ENCODE results near the gene EXOC5. TPM values are rescaled to one million over a fixed set of nuclear protein-coding genes. Genes with fewer than 3 reads are reported as not detected.

Gene EXOC5
- polyA plus RNA-seq, 3 donors, result 7.9 to 52.5 (median 49.9) TPM

DNA sequence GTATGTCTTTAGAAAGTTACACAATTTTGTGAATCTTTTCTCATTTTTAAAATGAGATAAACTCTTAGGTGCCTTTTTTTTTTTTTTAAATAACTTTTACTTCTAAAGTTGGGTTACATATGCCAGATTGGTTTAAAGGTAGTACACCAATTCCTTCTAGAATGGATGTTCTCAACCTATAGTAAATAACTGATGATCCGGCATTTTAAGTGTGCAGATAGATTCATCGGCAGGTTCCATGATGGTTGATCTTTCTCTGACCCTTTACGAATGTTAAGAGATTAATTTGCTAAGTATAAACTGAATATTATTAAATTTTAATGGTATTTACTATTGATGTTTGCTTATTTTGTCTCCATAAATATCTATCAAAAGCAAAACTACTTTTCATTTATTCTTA, 8.4 kb upstream of the EXOC5 start:
- no peak overlapping the region for H2AFZ ChIP-seq (ENCODE audit: insufficient read depth, low read depth, low read length, poor library complexity, severe bottlenecking)
- Mint-ChIP-seq H3K4me1 (peaks cover 2% of the 10 kb centered on the region), H3K27me3 (ENCODE audit: low read depth in 3 of 3) (peaks cover 0 to 2% (median 0%) of the 10 kb centered on the region in 3 donors), H3K9me3 (no peaks in the 10 kb centered on the region), H3K27ac (no peak overlapping the region), H3K36me3 (peaks cover 41 to 58% of the 10 kb centered on the region in 2 donors), H3K4me3 (no peak overlapping the region)
- intact Hi-C loops (cut with micrococcal nuclease), result no loop called here
- H3K4me2 ChIP-seq (replicated peaks; ENCODE audit: extremely low read depth, low read length, poor library complexity, severe bottlenecking), result no peak overlapping the region
- no CpG with 5 or more reads among the region's 3 CpGs for WGBS (ENCODE audit: insufficient coverage)
- H3K4me1 ChIP-seq (ENCODE audit: control insufficient read depth in 1 of 2, insufficient read depth in 2 of 2, low read length in 2 of 2), result no peaks in the 10 kb centered on the region
- no peak for DNase-seq
- peaks cover 26 to 79% of the 10 kb centered on the region in 2 donors for H3K36me3 ChIP-seq (replicated peaks in 1 of 2; ENCODE audit: control insufficient read depth in 1 of 2, insufficient read depth in 2 of 2, low read length in 2 of 2)
- no peaks in the 10 kb centered on the region for H3K27me3 ChIP-seq (ENCODE audit: control insufficient read depth in 2 of 2, insufficient read depth in 2 of 2, low read length in 2 of 2)
- peaks cover 16% of the 10 kb centered on the region for H4K20me1 ChIP-seq (ENCODE audit: insufficient read depth, low read length)
- H3K79me2 ChIP-seq (ENCODE audit: insufficient read depth, low read length), result peaks cover 46% of the 10 kb centered on the region
- no peak overlapping the region for H3K4me3 ChIP-seq (replicated peaks in 1 of 3; ENCODE audit: low read depth in 2 of 3, low read length in 3 of 3)
- no peak overlapping the region for H3K9ac ChIP-seq (ENCODE audit: insufficient read depth, low read length, poor library complexity, severe bottlenecking)
- no peaks in the 10 kb centered on the region for H3K9me3 ChIP-seq (replicated peaks in 1 of 2; ENCODE audit: control insufficient read depth in 1 of 2, insufficient read depth in 1 of 2, low read length in 2 of 2)
- TF ChIP-seq, protein P1, sequence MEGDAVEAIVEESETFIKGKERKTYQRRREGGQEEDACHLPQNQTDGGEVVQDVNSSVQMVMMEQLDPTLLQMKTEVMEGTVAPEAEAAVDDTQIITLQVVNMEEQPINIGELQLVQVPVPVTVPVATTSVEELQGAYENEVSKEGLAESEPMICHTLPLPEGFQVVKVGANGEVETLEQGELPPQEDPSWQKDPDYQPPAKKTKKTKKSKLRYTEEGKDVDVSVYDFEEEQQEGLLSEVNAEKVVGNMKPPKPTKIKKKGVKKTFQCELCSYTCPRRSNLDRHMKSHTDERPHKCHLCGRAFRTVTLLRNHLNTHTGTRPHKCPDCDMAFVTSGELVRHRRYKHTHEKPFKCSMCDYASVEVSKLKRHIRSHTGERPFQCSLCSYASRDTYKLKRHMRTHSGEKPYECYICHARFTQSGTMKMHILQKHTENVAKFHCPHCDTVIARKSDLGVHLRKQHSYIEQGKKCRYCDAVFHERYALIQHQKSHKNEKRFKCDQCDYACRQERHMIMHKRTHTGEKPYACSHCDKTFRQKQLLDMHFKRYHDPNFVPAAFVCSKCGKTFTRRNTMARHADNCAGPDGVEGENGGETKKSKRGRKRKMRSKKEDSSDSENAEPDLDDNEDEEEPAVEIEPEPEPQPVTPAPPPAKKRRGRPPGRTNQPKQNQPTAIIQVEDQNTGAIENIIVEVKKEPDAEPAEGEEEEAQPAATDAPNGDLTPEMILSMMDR (IDR thresholded peaks at IDR 0.05), result no peak
- no peak overlapping the region for H3K27ac ChIP-seq (ENCODE audit: low read depth in 1 of 2, low read length in 2 of 2)

- no CpG with 5 or more reads among the region's 2 CpGs for WGBS (ENCODE audit: insufficient coverage)
- TF ChIP-seq, protein P1 (IDR thresholded peaks at IDR 0.05), result no peak
Measured at GRCh38 chr14:57275023-57275664, 6.4 kb upstream of the EXOC5 start.

More at GRCh38 chr14:57275023-57275664, 6.4 kb upstream of the EXOC5 start:
- Histone ChIP-seq H3K27me3 (ENCODE audit: control insufficient read depth in 2 of 2, insufficient read depth in 2 of 2, low read length in 2 of 2) (no peaks in the 10 kb centered on the region), H3K36me3 (replicated peaks in 1 of 2; ENCODE audit: control insufficient read depth in 1 of 2, insufficient read depth in 2 of 2, low read length in 2 of 2) (peaks cover 17 to 59% of the 10 kb centered on the region in 2 donors), H3K9me3 (replicated peaks in 1 of 2; ENCODE audit: control insufficient read depth in 1 of 2, insufficient read depth in 1 of 2, low read length in 2 of 2) (no peaks in the 10 kb centered on the region), H3K4me2 (replicated peaks; ENCODE audit: extremely low read depth, low read length, poor library complexity, severe bottlenecking) (no peak overlapping the region), H3K79me2 (ENCODE audit: insufficient read depth, low read length) (peaks cover 65% of the 10 kb centered on the region), H3K4me1 (ENCODE audit: control insufficient read depth in 1 of 2, insufficient read depth in 2 of 2, low read length in 2 of 2) (peaks cover 11 to 12% of the 10 kb centered on the region in 2 donors), H4K20me1 (ENCODE audit: insufficient read depth, low read length) (peaks cover 28% of the 10 kb centered on the region), H3K9ac (ENCODE audit: insufficient read depth, low read length, poor library complexity, severe bottlenecking) (no peak overlapping the region), H3K4me3 (replicated peaks in 1 of 3; ENCODE audit: low read depth in 2 of 3, low read length in 3 of 3) (no peak overlapping the region), H2AFZ (ENCODE audit: insufficient read depth, low read depth, low read length, poor library complexity, severe bottlenecking) (no peak overlapping the region), H3K27ac (ENCODE audit: low read depth in 1 of 2, low read length in 2 of 2) (no peak overlapping the region)
- intact Hi-C loops (cut with micrococcal nuclease), result no loop called here
- H3K4me3 Mint-ChIP-seq, result no peak overlapping the region
- H3K27me3 Mint-ChIP-seq (ENCODE audit: low read depth in 3 of 3), result no peaks in the 10 kb centered on the region
- DNase-seq, result no peak
- H3K36me3 Mint-ChIP-seq, result peaks cover 32 to 41% of the 10 kb centered on the region in 2 donors
- no peaks in the 10 kb centered on the region for H3K9me3 Mint-ChIP-seq
- H3K4me1 Mint-ChIP-seq, result peaks cover 19% of the 10 kb centered on the region
- peak overlapping the region in 2 of 7 donors; percentile 42 to 77 for H3K27ac Mint-ChIP-seq

Measured in CD14-positive monocyte (primary cell).